ENCODE data around the gene HAP1. TPM values are rescaled to one million over a fixed set of nuclear protein-coding genes. Genes with fewer than 3 reads are reported as not detected.

The HAP1 gene
- total and polyA plus RNA-seq, 8 donors: 0.13 to 4.2 (median 1.3) TPM

GRCh38 chr17:41684035-41684434 lies 50.4 kb downstream of the HAP1 start:
- ATAC-seq (no peak), FAIRE-seq (no peak), DNase-seq (no peak)
- Histone ChIP-seq H3K9me3 (no peaks in the 10 kb centered on the region), H3K27me3 (no peaks in the 10 kb centered on the region), H3K27ac (no peak overlapping the region), H3K36me3 (no peaks in the 10 kb centered on the region), H3K4me3 (no peak overlapping the region), H3K4me1 (peaks cover 6 to 9% (median 8%) of the 10 kb centered on the region in 3 donors)
- TF ChIP-seq CTCF (IDR thresholded peaks at IDR 0.05): no peak
- WGBS, 2 donors: 55 to 62% methylated on average over 4 of the region's 4 CpGs
- intact Hi-C loops (cut with DNase I): no loop called here

- ATAC-seq (no peak), FAIRE-seq (no peak), DNase-seq (no peak)
- Histone ChIP-seq H3K27me3 (no peaks in the 10 kb centered on the region), H3K9me3 (no peaks in the 10 kb centered on the region), H3K4me3 (no peak overlapping the region), H3K27ac (no peak overlapping the region), H3K36me3 (no peaks in the 10 kb centered on the region), H3K4me1 (peaks cover 6 to 9% (median 8%) of the 10 kb centered on the region in 3 donors)
- TF ChIP-seq CTCF (IDR thresholded peaks at IDR 0.05): no peak
- intact Hi-C loops (cut with DNase I): no loop called here
- 68 to 69% methylated on average over 8 of the region's 8 CpGs for WGBS, 2 donors
Measured at GRCh38 chr17:41683441-41684007, 50.9 kb downstream of the HAP1 start.

GRCh38 chr17:41682631-41683030 lies 51.8 kb downstream of the HAP1 start:
- ATAC-seq (no peak), FAIRE-seq (no peak), DNase-seq (no peak)
- no peak overlapping the region for H3K27ac ChIP-seq
- H3K27me3 ChIP-seq: no peaks in the 10 kb centered on the region
- H3K4me3 ChIP-seq: no peak overlapping the region
- no peaks in the 10 kb centered on the region for H3K36me3 ChIP-seq
- 86 to 89% methylated on average over 5 of the region's 5 CpGs for WGBS, 2 donors
- intact Hi-C loops (cut with DNase I): no loop called here
- TF ChIP-seq CTCF (IDR thresholded peaks at IDR 0.05): no peak
- H3K9me3 ChIP-seq: no peaks in the 10 kb centered on the region
- H3K4me1 ChIP-seq: peaks cover 2 to 5% (median 2%) of the 10 kb centered on the region in 3 donors

- 84 to 88% methylated on average over 3 of the region's 3 CpGs for WGBS, 2 donors
- no peak overlapping the region for H3K4me3 ChIP-seq
- no peaks in the 10 kb centered on the region for H3K36me3 ChIP-seq
- no peak overlapping the region for H3K27ac ChIP-seq
- FAIRE-seq (no peak), ATAC-seq (no peak), DNase-seq (no peak)
- H3K27me3 ChIP-seq: no peaks in the 10 kb centered on the region
- no peak for TF ChIP-seq CTCF (IDR thresholded peaks at IDR 0.05)
- intact Hi-C loops (cut with DNase I): no loop called here
- H3K4me1 ChIP-seq: peaks cover 0 to 4% (median 0%) of the 10 kb centered on the region in 3 donors
- no peaks in the 10 kb centered on the region for H3K9me3 ChIP-seq
Measured at GRCh38 chr17:41681776-41682175, 52.7 kb downstream of the HAP1 start.

- Histone ChIP-seq H3K27me3 (no peaks in the 10 kb centered on the region), H3K9me3 (no peaks in the 10 kb centered on the region), H3K27ac (no peak overlapping the region), H3K4me1 (peaks cover 0 to 11% (median 7%) of the 10 kb centered on the region in 3 donors), H3K4me3 (no peak overlapping the region), H3K36me3 (no peaks in the 10 kb centered on the region)
- no peak for FAIRE-seq
- no peak for TF ChIP-seq CTCF (IDR thresholded peaks at IDR 0.05)
- intact Hi-C loops (cut with DNase I): no loop called here
- no peak for ATAC-seq
- 73 to 82% methylated on average over 10 of the region's 10 CpGs for WGBS, 2 donors
- DNase-seq: no peak
Measured at GRCh38 chr17:41680426-41681040, 53.9 kb downstream of the HAP1 start.

Measured in pancreas (tissue), 10 donors.